CD4-positive, alpha-beta T cell treated with Interleukin-4 for 1 hour (primary cell): ENCODE results near the gene KLF4.
"Not testable (repeated sequence)": the region's sequence is repeated elsewhere in the genome, so short reads cannot be mapped to it uniquely, and the experiment has no call there.

Experiments used
- DNase-seq, 2 donors: peaks; one replicate each; pipeline ENCODE4 v3.0.0-alpha.2; 2020 to 2022

Gene KLF4

GRCh38 chr9:107489687-107490605, at the start of gene KLF4:
KLF4 (minus strand) TSS chr9:107489769; CDS start chr9:107489172, 597 bp downstream.
- peak; percentile 72 to 86 for DNase-seq

GRCh38 chr9:107536462-107536861, 46.9 kb upstream of the KLF4 start:
- DNase-seq = no peak

GRCh38 chr9:107534510-107535078, 45.0 kb upstream of the KLF4 start:
- DNase-seq = no peak

GRCh38 chr9:107530679-107531078, 41.1 kb upstream of the KLF4 start:
- DNase-seq = no peak

- DNase-seq = no peak
Observed at GRCh38 chr9:107528686-107529085, 39.1 kb upstream of the KLF4 start.

- no peak for DNase-seq
Observed at GRCh38 chr9:107523539-107523938, 34.0 kb upstream of the KLF4 start.

GRCh38 chr9:107520186-107520585, 30.6 kb upstream of the KLF4 start:
- no peak for DNase-seq

- no peak for DNase-seq
Observed at GRCh38 chr9:107518037-107518807, 28.7 kb upstream of the KLF4 start.

- DNase-seq = peak in 1 of 2 donors; percentile 16
Observed at GRCh38 chr9:107513464-107514100, 24.0 kb upstream of the KLF4 start.

- no peak for DNase-seq
Observed at GRCh38 chr9:107504585-107505455, 15.3 kb upstream of the KLF4 start.

- DNase-seq = no peak
Observed at GRCh38 chr9:107502464-107502863, 12.9 kb upstream of the KLF4 start.

- DNase-seq = not testable (repeated sequence)
Observed at GRCh38 chr9:107500421-107501200, 11.0 kb upstream of the KLF4 start.

- no peak for DNase-seq
Observed at GRCh38 chr9:107496976-107497375, 7.4 kb upstream of the KLF4 start.

- DNase-seq = no peak
Observed at GRCh38 chr9:107492381-107492970, 2.9 kb upstream of the KLF4 start.

- DNase-seq = peak in 1 of 2 donors; percentile 29
Observed at GRCh38 chr9:107491081-107492053, 1.8 kb upstream of the KLF4 start.

- peak in 1 of 2 donors; percentile 16 for DNase-seq
Observed at GRCh38 chr9:107490606-107490970, 1.0 kb upstream of the KLF4 start.

GRCh38 chr9:107489144-107489673, 360 bp downstream of the KLF4 start:
- DNase-seq = peak in 1 of 2 donors; percentile 17

GRCh38 chr9:107488375-107489143, 1.0 kb downstream of the KLF4 start:
- peak; percentile 29 to 73 for DNase-seq
